Sigmoid colon (tissue), 4 donors: ENCODE data around the gene SYNE2.

Experiments
- CTCF ChIP-seq, 4 experiments: fragments of 450-650 bp in 3 of 4; fragments of 200-600 bp in 1 of 4; IDR thresholded peaks; one replicate each; pipeline ENCODE4 v1.5.1; 2016 to 2019; ENCODE audit warnings: antibody characterized with exemption in 4 of 4, mild to moderate bottlenecking in 3 of 4, moderate library complexity in 2 of 4
- EP300 ChIP-seq, 4 donors: sonication (generic); formaldehyde crosslinking; IDR thresholded peaks; one replicate each; pipeline ENCODE4 v1.6.1; 2017; ENCODE audit warnings: antibody characterized with exemption in 4 of 4
- POLR2A ChIP-seq, 2 donors: fragments of 450-650 bp; IDR thresholded peaks; one replicate each; pipeline ENCODE4 v1.6.1; 2016; ENCODE audit warnings: antibody characterized with exemption in 2 of 2, mild to moderate bottlenecking in 2 of 2, moderate library complexity in 2 of 2
- POLR2AphosphoS5 ChIP-seq, 4 donors: sonication (generic); formaldehyde crosslinking; IDR thresholded peaks; one replicate each; pipeline ENCODE4 v1.6.1; 2017; ENCODE audit warnings: antibody characterized with exemption in 4 of 4

GRCh38 chr14:64059454-64060198 is 206.8 kb downstream of the SYNE2 start:
- TF ChIP-seq POLR2AphosphoS5 (IDR thresholded peaks at IDR 0.05) (no peak), EP300 (IDR thresholded peaks at IDR 0.05) (no peak), CTCF (IDR thresholded peaks at IDR 0.05) (no peak), POLR2A (IDR thresholded peaks at IDR 0.05) (no peak)
